Esophagus squamous epithelium (tissue), 4 donors: Measurements from ENCODE around the gene SLC41A3.

ENCODE experiments used
- CTCF ChIP-seq, 6 experiments: fragments of 450-650 bp in 4 of 6; fragments of 200-600 bp in 2 of 6; sonication (generic) in 2 of 6; IDR thresholded peaks; one replicate each; pipeline ENCODE4 v1.5.1; 2016 to 2019; ENCODE audit warnings: antibody characterized with exemption in 6 of 6, mild to moderate bottlenecking in 4 of 6, moderate library complexity in 4 of 6
- POLR2A ChIP-seq, 4 donors: fragments of 450-650 bp; IDR thresholded peaks; one replicate each; pipeline ENCODE4 v1.6.1; 2017; ENCODE audit warnings: antibody characterized with exemption in 4 of 4, mild to moderate bottlenecking in 4 of 4, moderate library complexity in 3 of 4

- TF ChIP-seq CTCF (IDR thresholded peaks at IDR 0.05) (no peak), POLR2A (IDR thresholded peaks at IDR 0.05) (no peak)
Observed at GRCh38 chr3:126117212-126117611, 33.3 kb upstream of the SLC41A3 start.
